Ovary (tissue), 3 donors: ENCODE results near the gene PDE7B.

Experiments used
- CTCF ChIP-seq, 3 donors: fragments of 450-650 bp in 2 of 3; fragments of 200-600 bp in 1 of 3; IDR thresholded peaks; one replicate each; pipeline versions ENCODE4 v1.5.1 to v1.8.0; 2016 to 2022; ENCODE audit warnings: antibody characterized with exemption in 3 of 3, mild to moderate bottlenecking in 1 of 3
- EP300 ChIP-seq: sonication (generic); formaldehyde crosslinking; IDR thresholded peaks from one replicate; pipeline ENCODE4 v1.6.1; 2017; ENCODE audit warnings: antibody characterized with exemption
- POLR2A ChIP-seq: fragments of 450-650 bp; IDR thresholded peaks from one replicate; pipeline ENCODE4 v1.6.1; 2017; ENCODE audit warnings: antibody characterized with exemption, mild to moderate bottlenecking, moderate library complexity
- donor health status: DM: no; HTN: no; CAD: no.

- no peak for TF ChIP-seq CTCF (IDR thresholded peaks at IDR 0.05)
- no peak for TF ChIP-seq POLR2A
- TF ChIP-seq EP300 = no peak
Observed at GRCh38 chr6:136036071-136036380, 184.5 kb downstream of the PDE7B start.
